ENCODE data around the gene TMEM144. TPM values are rescaled to one million over a fixed set of nuclear protein-coding genes. Genes with fewer than 3 reads are reported as not detected.

TMEM144 gene
- total and polyA plus RNA-seq, 2 donors (not counting 1 experiment from before 2014, with no cell fraction given) = 1.5 to 4.6 TPM

GRCh38 chr4:158208963-158209640 is 1.2 kb upstream of the TMEM144 start:
- Histone ChIP-seq H3K79me2 (ENCODE audit: control insufficient read depth, insufficient read depth, low read length) (no peaks in the 10 kb centered on the region), H3K9ac (ENCODE audit: insufficient read depth, low read length) (no peak overlapping the region), H3K36me3 (ENCODE audit: control insufficient read depth, insufficient read depth, low read length) (no peaks in the 10 kb centered on the region), H3K4me1 (ENCODE audit: control insufficient read depth, extremely low read depth, insufficient read depth, low read length) (peaks cover 4% of the 10 kb centered on the region), H3K27me3 (ENCODE audit: control insufficient read depth, insufficient read depth, low read length) (no peaks in the 10 kb centered on the region), H3K4me3 (replicated peaks in 1 of 4; ENCODE audit: control extremely low read depth in 1 of 4, insufficient read depth in 1 of 4, low read depth in 3 of 4, low read length in 4 of 4) (no peak overlapping the region), H3K4me2 (ENCODE audit: extremely low read depth, insufficient read depth, low read length) (no peak overlapping the region), H3K9me3 (ENCODE audit: control insufficient read depth, insufficient read depth, low read depth, low read length) (no peaks in the 10 kb centered on the region), H3K27ac (ENCODE audit: insufficient read depth, low read length) (no peak overlapping the region), H2AFZ (ENCODE audit: low read length) (no peak overlapping the region), H4K20me1 (ENCODE audit: control insufficient read depth, extremely low read depth, insufficient read depth, low read length) (no peaks in the 10 kb centered on the region)
- DNase-seq (ENCODE audit: low read depth in 2 of 2) = no peak
- TF ChIP-seq, protein P1, sequence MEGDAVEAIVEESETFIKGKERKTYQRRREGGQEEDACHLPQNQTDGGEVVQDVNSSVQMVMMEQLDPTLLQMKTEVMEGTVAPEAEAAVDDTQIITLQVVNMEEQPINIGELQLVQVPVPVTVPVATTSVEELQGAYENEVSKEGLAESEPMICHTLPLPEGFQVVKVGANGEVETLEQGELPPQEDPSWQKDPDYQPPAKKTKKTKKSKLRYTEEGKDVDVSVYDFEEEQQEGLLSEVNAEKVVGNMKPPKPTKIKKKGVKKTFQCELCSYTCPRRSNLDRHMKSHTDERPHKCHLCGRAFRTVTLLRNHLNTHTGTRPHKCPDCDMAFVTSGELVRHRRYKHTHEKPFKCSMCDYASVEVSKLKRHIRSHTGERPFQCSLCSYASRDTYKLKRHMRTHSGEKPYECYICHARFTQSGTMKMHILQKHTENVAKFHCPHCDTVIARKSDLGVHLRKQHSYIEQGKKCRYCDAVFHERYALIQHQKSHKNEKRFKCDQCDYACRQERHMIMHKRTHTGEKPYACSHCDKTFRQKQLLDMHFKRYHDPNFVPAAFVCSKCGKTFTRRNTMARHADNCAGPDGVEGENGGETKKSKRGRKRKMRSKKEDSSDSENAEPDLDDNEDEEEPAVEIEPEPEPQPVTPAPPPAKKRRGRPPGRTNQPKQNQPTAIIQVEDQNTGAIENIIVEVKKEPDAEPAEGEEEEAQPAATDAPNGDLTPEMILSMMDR (conservative IDR thresholded peaks at IDR 0.05 in 1 of 2, IDR thresholded peaks at IDR 0.05 in 1 of 2; ENCODE audit: low read depth in 1 of 2, low read length in 2 of 2) = no peak
- TF ChIP-seq EZH2 (IDR thresholded peaks at IDR 0.05; ENCODE audit: low read length, missing control alignments) = no peak

DNA sequence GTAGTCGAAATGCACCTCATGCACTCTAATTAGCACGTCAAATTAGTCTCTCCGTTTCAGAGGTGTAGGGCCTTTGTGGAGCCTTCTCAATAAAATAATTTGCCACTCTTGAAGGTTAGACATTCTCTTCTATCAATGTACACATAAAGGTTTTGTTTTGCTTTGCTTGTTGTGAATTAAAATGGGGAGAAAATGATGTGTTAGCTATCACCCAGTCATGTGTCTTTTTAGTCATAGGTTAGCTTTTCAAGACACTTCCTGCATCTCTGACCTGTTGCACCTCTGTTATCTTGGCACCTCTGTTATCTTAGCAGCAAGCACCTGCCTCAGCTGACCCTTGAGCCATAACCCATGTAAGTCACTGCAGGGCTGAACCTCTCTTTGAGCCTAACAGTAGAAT is 936 bp downstream of the TMEM144 start:
- no peaks in the 10 kb centered on the region for H3K36me3 ChIP-seq (ENCODE audit: control insufficient read depth, insufficient read depth, low read length)
- no peaks in the 10 kb centered on the region for H3K27me3 ChIP-seq (ENCODE audit: control insufficient read depth, insufficient read depth, low read length)
- DNase-seq (ENCODE audit: low read depth in 2 of 2) = no peak
- no peak overlapping the region for H3K27ac ChIP-seq (ENCODE audit: insufficient read depth, low read length)
- TF ChIP-seq EZH2 (IDR thresholded peaks at IDR 0.05; ENCODE audit: low read length, missing control alignments) = no peak
- peak overlapping the region; percentile 92 for H3K4me2 ChIP-seq (ENCODE audit: extremely low read depth, insufficient read depth, low read length)
- H3K4me3 ChIP-seq (replicated peaks in 1 of 4; ENCODE audit: control extremely low read depth in 1 of 4, insufficient read depth in 1 of 4, low read depth in 3 of 4, low read length in 4 of 4) = peak overlapping the region; percentile 47 to 75 (median 55)
- peak overlapping the region; percentile 66 for H2AFZ ChIP-seq (ENCODE audit: low read length)
- H3K9me3 ChIP-seq (ENCODE audit: control insufficient read depth, insufficient read depth, low read depth, low read length) = no peaks in the 10 kb centered on the region
- no peaks in the 10 kb centered on the region for H3K79me2 ChIP-seq (ENCODE audit: control insufficient read depth, insufficient read depth, low read length)
- H3K4me1 ChIP-seq (ENCODE audit: control insufficient read depth, extremely low read depth, insufficient read depth, low read length) = peaks cover 4% of the 10 kb centered on the region
- no peaks in the 10 kb centered on the region for H4K20me1 ChIP-seq (ENCODE audit: control insufficient read depth, extremely low read depth, insufficient read depth, low read length)
- H3K9ac ChIP-seq (ENCODE audit: insufficient read depth, low read length) = no peak overlapping the region

DNA sequence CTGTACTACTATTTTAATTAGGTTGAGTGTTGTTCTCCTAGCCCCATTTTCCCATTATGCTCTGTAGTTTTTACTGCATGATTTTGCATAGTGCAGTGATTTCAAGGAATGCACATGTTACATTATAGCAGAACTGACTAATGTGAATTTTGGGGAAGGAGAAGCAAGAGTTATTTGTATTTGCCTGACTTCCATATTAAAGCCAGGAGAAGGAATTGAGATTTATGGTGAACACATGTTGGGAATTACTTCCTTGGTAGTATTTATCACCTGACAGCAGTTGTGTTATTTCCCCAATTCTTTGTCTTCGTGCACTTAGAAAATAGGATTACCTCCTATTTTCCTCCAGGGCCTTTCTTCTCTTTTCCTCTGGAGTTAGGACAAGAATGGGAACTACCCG is 3.2 kb downstream of the TMEM144 start:
- H3K36me3 ChIP-seq (ENCODE audit: control insufficient read depth, insufficient read depth, low read length) = no peaks in the 10 kb centered on the region
- no peak overlapping the region for H3K9ac ChIP-seq (ENCODE audit: insufficient read depth, low read length)
- no peak for TF ChIP-seq EZH2 (IDR thresholded peaks at IDR 0.05; ENCODE audit: low read length, missing control alignments)
- TF ChIP-seq, protein P1 (conservative IDR thresholded peaks at IDR 0.05 in 1 of 2, IDR thresholded peaks at IDR 0.05 in 1 of 2; ENCODE audit: low read depth in 1 of 2, low read length in 2 of 2) = no peak
- H3K4me3 ChIP-seq (replicated peaks in 1 of 4; ENCODE audit: control extremely low read depth in 1 of 4, insufficient read depth in 1 of 4, low read depth in 3 of 4, low read length in 4 of 4) = no peak overlapping the region
- H3K4me1 ChIP-seq (ENCODE audit: control insufficient read depth, extremely low read depth, insufficient read depth, low read length) = peaks cover 4% of the 10 kb centered on the region
- H2AFZ ChIP-seq (ENCODE audit: low read length) = no peak overlapping the region
- DNase-seq (ENCODE audit: low read depth in 2 of 2) = no peak
- H3K79me2 ChIP-seq (ENCODE audit: control insufficient read depth, insufficient read depth, low read length) = no peaks in the 10 kb centered on the region
- H3K27ac ChIP-seq (ENCODE audit: insufficient read depth, low read length) = no peak overlapping the region
- H3K27me3 ChIP-seq (ENCODE audit: control insufficient read depth, insufficient read depth, low read length) = no peaks in the 10 kb centered on the region
- H3K4me2 ChIP-seq (ENCODE audit: extremely low read depth, insufficient read depth, low read length) = no peak overlapping the region
- H3K9me3 ChIP-seq (ENCODE audit: control insufficient read depth, insufficient read depth, low read depth, low read length) = no peaks in the 10 kb centered on the region
- no peaks in the 10 kb centered on the region for H4K20me1 ChIP-seq (ENCODE audit: control insufficient read depth, extremely low read depth, insufficient read depth, low read length)
